H1 (cell line): ENCODE measurements around the gene SLC25A38. TPM values are rescaled to one million over a fixed set of nuclear protein-coding genes. Genes with fewer than 3 reads are reported as not detected.

ENCODE experiments used
- CTCF ChIA-PET: fragments of 300-600 bp; sonication (Branson Sonifier 250); formaldehyde crosslinking; loops from one replicate; lab custom pipeline; 2021; ENCODE audit not compliant: partially characterized antibody; lab: Charles Lee
- POLR2A ChIA-PET: fragments of 300-600 bp; sonication (Branson Sonifier 250); formaldehyde crosslinking; loops from one replicate; lab custom pipeline; 2021; ENCODE audit warnings: inconsistent platforms; ENCODE audit not compliant: partially characterized antibody; lab: Charles Lee
- DNase-seq, 2 experiments: peaks; one replicate each; pipeline versions ENCODE4 v3.0.0 to v3.0.0-alpha.2; 2010 to 2022; ENCODE audit warnings: low spot score in 2 of 2, low read depth in 1 of 2, mixed read lengths in 1 of 2
- FAIRE-seq: peaks from 2 replicates; lab custom pipeline; 2011; peaks lifted over from hg19 to GRCh38; lab: Jason Lieb, UNC
- H2AFZ ChIP-seq: 2 replicates; pipeline ENCODE4 v1.8.1; 2012; ENCODE audit warnings: low read length, inconsistent platforms
- H2AK5ac ChIP-seq: 2 replicates; pipeline ENCODE4 v1.6.1; 2013; ENCODE audit warnings: low read depth, low read length
- H2BK120ac ChIP-seq: replicated peaks from 2 replicates; pipeline ENCODE3; 2013; ENCODE audit warnings: low read depth, low read length, inconsistent platforms
- H2BK12ac ChIP-seq: 2 replicates; pipeline ENCODE4 v1.6.1; 2013; ENCODE audit warnings: low read depth, low read length
- H2BK15ac ChIP-seq: 2 replicates; pipeline ENCODE4 v1.6.1; 2013; ENCODE audit warnings: low read length
- H2BK20ac ChIP-seq: 2 replicates; pipeline ENCODE4 v1.6.1; 2013; ENCODE audit warnings: low read length
- H2BK5ac ChIP-seq: 2 replicates; pipeline ENCODE4 v1.6.1; 2013; ENCODE audit warnings: low read depth, low read length
- H3K14ac ChIP-seq: 2 replicates; pipeline ENCODE4 v1.6.1; 2013; ENCODE audit warnings: inconsistent platforms; ENCODE audit not compliant: insufficient read length
- H3K18ac ChIP-seq: 2 replicates; pipeline ENCODE4 v1.6.1; 2013; ENCODE audit warnings: low read length; ENCODE audit errors: extremely low read depth
- H3K23ac ChIP-seq: 2 replicates; pipeline ENCODE4 v1.6.1; 2013; ENCODE audit warnings: inconsistent platforms; ENCODE audit not compliant: insufficient read length
- H3K23me2 ChIP-seq: 2 replicates; pipeline ENCODE4 v1.6.1; 2013; ENCODE audit warnings: low read depth, low read length
- H3K27ac ChIP-seq: 2 replicates; pipeline ENCODE4 v1.6.1; 2011; ENCODE audit warnings: low read depth, low read length, inconsistent platforms
- H3K27me3 ChIP-seq, 4 experiments: replicated peaks in 1 of 4; 1 replicate in 1 of 4; 2 replicates in 3 of 4; pipeline versions ENCODE4 v1.6.1 to v1.8.1; 2011 to 2013; ENCODE audit warnings: low read length in 3 of 4, mild to moderate bottlenecking in 3 of 4, inconsistent platforms in 2 of 4, mixed read lengths in 2 of 4, moderate library complexity in 1 of 4; ENCODE audit not compliant: control insufficient read depth in 3 of 4, insufficient read depth in 3 of 4; ENCODE audit errors: extremely low read depth in 1 of 4
- H3K36me3 ChIP-seq, 4 experiments: 2 replicates each; pipeline versions ENCODE4 v1.6.1 to v1.8.1; 2011 to 2013; ENCODE audit warnings: mild to moderate bottlenecking in 4 of 4, low read length in 3 of 4, moderate library complexity in 2 of 4, control low read depth in 1 of 4, inconsistent platforms in 1 of 4; ENCODE audit not compliant: insufficient read depth in 4 of 4, control insufficient read depth in 2 of 4
- H3K4ac ChIP-seq: replicated peaks from 2 replicates; pipeline ENCODE3; 2013; ENCODE audit warnings: low read length, low read depth, mixed read lengths, inconsistent platforms; ENCODE audit not compliant: insufficient read length
- H3K4me1 ChIP-seq, 4 experiments: replicated peaks in 1 of 4; 1 replicate in 1 of 4; 2 replicates in 3 of 4; pipeline versions ENCODE4 v1.6.1 to v1.8.1; 2011 to 2013; ENCODE audit warnings: low read length in 3 of 4, inconsistent platforms in 2 of 4, mixed read lengths in 1 of 4; ENCODE audit not compliant: insufficient read depth in 4 of 4, control insufficient read depth in 3 of 4
- H3K4me2 ChIP-seq, 2 experiments: 2 replicates each; pipeline versions ENCODE4 v1.6.1 to v1.8.1; 2011 to 2013; ENCODE audit warnings: low read depth in 2 of 2, low read length in 2 of 2, control low read depth in 1 of 2, inconsistent platforms in 1 of 2, mild to moderate bottlenecking in 1 of 2; ENCODE audit not compliant: insufficient read depth in 1 of 2
- H3K4me3 ChIP-seq, 4 experiments: fragments of 200-600, 300-600 bp in 1 of 4; sonication (generic), shearing (Covaris generic), sonication (Bioruptor Twin) in 1 of 4; 2 replicates each; pipeline versions ENCODE4 v1.5.1 to v1.8.1; 2011 to 2016; ENCODE audit warnings: low read length in 4 of 4, low read depth in 3 of 4, control low read depth in 2 of 4, inconsistent platforms in 2 of 4, mild to moderate bottlenecking in 2 of 4, mixed read lengths in 1 of 4, moderate library complexity in 1 of 4; ENCODE audit not compliant: insufficient read depth in 2 of 4; ENCODE audit errors: extremely low read depth in 1 of 4
- H3K56ac ChIP-seq: replicated peaks from 2 replicates; pipeline ENCODE3; 2013; ENCODE audit warnings: low read depth, mild to moderate bottlenecking, mixed read lengths, low read length, inconsistent platforms; ENCODE audit not compliant: insufficient read length
- H3K79me1 ChIP-seq: 2 replicates; pipeline ENCODE4 v1.6.1; 2013; ENCODE audit warnings: low read depth, low read length, control low read depth
- H3K79me2 ChIP-seq, 2 experiments: 2 replicates each; pipeline versions ENCODE4 v1.6.1 to v1.8.1; 2012 to 2013; ENCODE audit warnings: low read length in 2 of 2, mild to moderate bottlenecking in 2 of 2, inconsistent platforms in 1 of 2; ENCODE audit not compliant: insufficient read depth in 2 of 2, control insufficient read depth in 1 of 2
- H3K9ac ChIP-seq, 4 experiments: replicated peaks in 1 of 4; 1 replicate in 1 of 4; 2 replicates in 3 of 4; pipeline versions ENCODE4 v1.6.1 to v1.8.1; 2011 to 2013; ENCODE audit warnings: low read depth in 3 of 4, low read length in 3 of 4, control low read depth in 2 of 4, mild to moderate bottlenecking in 2 of 4, moderate library complexity in 2 of 4, inconsistent platforms in 1 of 4; ENCODE audit errors: extremely low read depth in 1 of 4
- H3K9me3 ChIP-seq, 2 experiments: 2 replicates each; pipeline versions ENCODE4 v1.6.1 to v1.8.1; 2012 to 2013; ENCODE audit warnings: mild to moderate bottlenecking in 2 of 2, moderate library complexity in 2 of 2, control low read depth in 1 of 2, inconsistent platforms in 1 of 2, low read depth in 1 of 2, low read length in 1 of 2, mixed read lengths in 1 of 2; ENCODE audit not compliant: insufficient read depth in 2 of 2
- H4K20me1 ChIP-seq, 2 experiments: replicated peaks in 1 of 2; 2 replicates each; pipeline versions ENCODE3 to v1.8.1; 2011 to 2013; ENCODE audit warnings: inconsistent platforms in 2 of 2, low read length in 2 of 2, mild to moderate bottlenecking in 1 of 2; ENCODE audit not compliant: insufficient read depth in 2 of 2, control insufficient read depth in 1 of 2
- H4K5ac ChIP-seq: 2 replicates; pipeline ENCODE4 v1.6.1; 2013; ENCODE audit warnings: low read length, low read depth, mixed read lengths, inconsistent platforms; ENCODE audit not compliant: insufficient read length
- H4K8ac ChIP-seq: 2 replicates; pipeline ENCODE4 v1.8.0; 2013; ENCODE audit warnings: mild to moderate bottlenecking, moderate library complexity, low read length, inconsistent platforms; ENCODE audit not compliant: insufficient read depth; ENCODE audit errors: extremely low read depth
- H4K91ac ChIP-seq: replicated peaks from 2 replicates; pipeline ENCODE3; 2013; ENCODE audit warnings: low read length, mixed read lengths, inconsistent platforms; ENCODE audit not compliant: insufficient read length
- POLR2A ChIP-seq, 2 experiments: IDR thresholded peaks; 1 replicate in 1 of 2; 2 replicates in 1 of 2; pipeline ENCODE4 v1.6.1; 2011; ENCODE audit warnings: low read depth in 2 of 2, low read length in 2 of 2, mild to moderate bottlenecking in 2 of 2; ENCODE audit errors: control extremely low read depth in 1 of 2
- TAF1 ChIP-seq: IDR thresholded peaks from 2 replicates; pipeline ENCODE4 v1.6.1; 2011; ENCODE audit warnings: mild to moderate bottlenecking, low read depth, low read length
- YY1 ChIP-seq: IDR thresholded peaks from 2 replicates; pipeline ENCODE4 v1.6.1; 2011; ENCODE audit warnings: low read depth, mild to moderate bottlenecking, low read length
- WGBS, 2 experiments: shearing (Covaris generic) in 1 of 2; methylation state at CpG; one replicate each; pipeline versions ENCODE4 v1.1.6 to v1.1.7; 2013 to 2015; ENCODE audit warnings: low lambda C conversion rate in 2 of 2, mixed read lengths in 2 of 2, inconsistent platforms in 1 of 2, low coverage in 1 of 2, missing lambda C conversion rate in 1 of 2; ENCODE audit not compliant: insufficient replicate concordance in 2 of 2, insufficient coverage in 1 of 2, insufficient read length in 1 of 2; ENCODE audit errors: extremely low coverage in 1 of 2, missing lambda C conversion rate in 1 of 2; 5-methylcytosine and 5-hydroxymethylcytosine counted together
- polyA plus RNA-seq, 7 experiments: library from polyadenylated mRNA; depleted of rRNA in 3 of 7; stranded (reverse) in 5 of 7; unstranded in 2 of 7; fragments of >200 nt in 5 of 7; fragments of 200-250 nt in 2 of 7; gene quantifications; 1 replicate in 5 of 7; 2 replicates in 1 of 7; 4 replicates in 1 of 7; pipeline versions ENCODE4 v1.2.1 to v1.2.3, GENCODE V29; 2011 to 2013; ENCODE audit warnings: missing spikeins in 2 of 7, mixed read lengths in 2 of 7
- total RNA-seq: library from RNA; stranded (reverse); fragmentation: NEBNext Ultra II Directional; extraction: Animal tissue kit (Norgen Biotek cat#: 25700); gene quantifications from 2 replicates; pipeline ENCODE4 v1.2.1, GENCODE V29; 2021

Gene SLC25A38
- total and polyA plus RNA-seq, 2 of the 8 experiments (the other 6 are each of a cell fraction or from before 2014, with no cell fraction given): 41.2 to 45.8 TPM

- no peak overlapping the region for H3K23ac ChIP-seq
- no peak overlapping the region for H2BK20ac ChIP-seq
- H3K27ac ChIP-seq: no peak overlapping the region
- no peak overlapping the region for H3K4me3 ChIP-seq
- no peak overlapping the region for H2AFZ ChIP-seq
- no peak overlapping the region for H3K4me2 ChIP-seq
- no peak overlapping the region for H4K91ac ChIP-seq
- no peak overlapping the region for H3K4ac ChIP-seq
- peaks cover 7 to 25% of the 10 kb centered on the region in 2 experiments; a peak in 3 of 4 replicates for H3K79me2 ChIP-seq
- 97% methylated on average over 9 of the region's 9 CpGs; no CpG with 5 or more reads in 1 of the 2 experiments for WGBS, 2 experiments
- H3K18ac ChIP-seq: no peak overlapping the region
- H2BK120ac ChIP-seq: no peak overlapping the region
- H4K8ac ChIP-seq: no peak overlapping the region
- 0 out of 2 replicates have a peak, but pooled peaks cover 6% of the 10 kb centered on the region for H3K79me1 ChIP-seq
- peaks cover 4% of the 10 kb centered on the region; the same call in 1 of the 2 replicates for H3K23me2 ChIP-seq
- H3K27me3 ChIP-seq: no peaks in the 10 kb centered on the region
- DNase-seq (no peak), FAIRE-seq (no peak)
- CTCF ChIA-PET: interaction anchor here (0.9 to 2.5 kb wide), 5 partner anchors 16 to 86 kb away, joined by 3 to 9 read pairs (median 3); no protein-coding TSS in a partner anchor
- no peak overlapping the region for H2BK15ac ChIP-seq
- no peak overlapping the region for H3K56ac ChIP-seq
- POLR2A ChIA-PET: interaction anchor here (0.6 to 18.6 kb wide), 17 partner anchors 10 to 898 kb away, joined by 3 to 771 read pairs (median 4); partner anchors contain the start of genes RPSA and SLC25A38
- no peak overlapping the region for H3K9ac ChIP-seq
- H2BK5ac ChIP-seq: no peak overlapping the region
- H3K14ac ChIP-seq: no peak overlapping the region
- no peak overlapping the region for H2BK12ac ChIP-seq
- H2AK5ac ChIP-seq: no peak overlapping the region
- peaks cover 19 to 23% of the 10 kb centered on the region in 2 experiments for H4K20me1 ChIP-seq
- H4K5ac ChIP-seq: no peak overlapping the region
- H3K4me1 ChIP-seq: peaks cover 4 to 10% (median 6%) of the 10 kb centered on the region in 4 experiments
- no peaks in the 10 kb centered on the region for H3K9me3 ChIP-seq
- peaks cover 35 to 70% (median 56%) of the 10 kb centered on the region in 4 experiments for H3K36me3 ChIP-seq
- TF ChIP-seq YY1: no peak
- TF ChIP-seq POLR2A (IDR thresholded peaks at IDR 0.05; ENCODE audit: control extremely low read depth in 1 of 2, low read depth in 2 of 2, low read length in 2 of 2): 0 out of 3 replicates have a peak, but pooled peaks of 1 of the 2 experiments have one; percentile 2
- no peak for TF ChIP-seq TAF1
Measured at GRCh38 chr3:39412668-39413260, 29.6 kb downstream of the SLC25A38 start.
